Psoas muscle (tissue), 8 donors: ENCODE results near the gene R3HCC1L. TPM values are rescaled to one million over a fixed set of nuclear protein-coding genes. Genes with fewer than 3 reads are reported as not detected.

Source experiments
- ATAC-seq, 4 donors: fragments of 200-7000 bp; cut with Tn5 transposase; one replicate each; pipeline ENCODE4 v1.9.1; 2020; ENCODE audit warnings: moderate library complexity in 3 of 4, mild to moderate bottlenecking in 2 of 4
- DNase-seq, 2 donors: peaks; one replicate each; pipeline ENCODE4 v3.0.0-alpha.2; 2020
- H3K27ac ChIP-seq: fragments of 200-600 bp; one replicate; pipeline ENCODE4 v1.8.0; 2022
- H3K27me3 ChIP-seq, 3 donors: fragments of 200-600 bp in 1 of 3; one replicate each; pipeline versions ENCODE4 v1.6.1 to v1.8.0; 2013 to 2022; ENCODE audit warnings: low read length in 2 of 3, mild to moderate bottlenecking in 2 of 3, moderate library complexity in 1 of 3; ENCODE audit not compliant: insufficient read depth in 3 of 3
- H3K36me3 ChIP-seq, 2 donors: fragments of 200-600 bp in 1 of 2; one replicate each; pipeline versions ENCODE4 v1.6.1 to v1.8.0; 2013 to 2022; ENCODE audit warnings: low read depth in 1 of 2, mild to moderate bottlenecking in 1 of 2, moderate library complexity in 1 of 2; ENCODE audit not compliant: insufficient read depth in 1 of 2
- H3K4me1 ChIP-seq: fragments of 200-600 bp; one replicate; pipeline ENCODE4 v1.8.0; 2022
- H3K4me3 ChIP-seq: fragments of 200-600 bp; one replicate; pipeline ENCODE4 v1.8.0; 2022; ENCODE audit warnings: mild to moderate bottlenecking
- H3K9me3 ChIP-seq: fragments of 200-600 bp; one replicate; pipeline ENCODE4 v1.8.0; 2022
- CTCF ChIP-seq: fragments of 200-600 bp; IDR thresholded peaks from one replicate; pipeline ENCODE4 v1.8.0; 2022; ENCODE audit warnings: antibody characterized with exemption
- WGBS, 3 donors: extraction: QIAGEN DNeasy Blood & Tissue Kit; methylation state at CpG; one replicate each; pipeline versions ENCODE4 v1.1.6 to v1.1.7; 2013; 5-methylcytosine and 5-hydroxymethylcytosine counted together
- intact Hi-C, 2 donors: fragments of 100-400 bp; cut with DNase I; formaldehyde crosslinking; loops; one replicate each; pipeline versions ENCODE4 v1.11.0 to v1.14.2; 2022
- polyA plus RNA-seq, 3 donors: library from polyadenylated mRNA; stranded (reverse); fragments of 200-250 nt; gene quantifications; one replicate each; pipeline ENCODE4 v1.2.3, GENCODE V29; 2013
- total RNA-seq, 4 donors: library from RNA; stranded (reverse); fragmentation: NEBNext Ultra II Directional in 2 of 4; extraction: Animal tissue kit (Norgen Biotek cat#: 25700) in 2 of 4; gene quantifications; one replicate each; pipeline versions ENCODE4 v1.2.1 to v1.2.4, GENCODE V29; 2021 to 2023
- donor health status: healthy with polysubstance abuse.
- donor health status: DM: no; HTN: no; CAD: no; lungs with moderate emphysema.
- donor health status: Bipolar disorder and iron deficiency.
- donor health status: healthy.
- donor health status: DM: yes; HTN: yes; CAD: no.
- donor health status: DM: no; HTN: no; CAD: no.
- donor health status: DM: no; HTN: no; CAD: no.
- donor health status: DM: yes; HTN: yes; CAD: no.

Gene R3HCC1L
- total and polyA plus RNA-seq, 7 donors = 5.2 to 18.3 (median 6.2) TPM

DNA sequence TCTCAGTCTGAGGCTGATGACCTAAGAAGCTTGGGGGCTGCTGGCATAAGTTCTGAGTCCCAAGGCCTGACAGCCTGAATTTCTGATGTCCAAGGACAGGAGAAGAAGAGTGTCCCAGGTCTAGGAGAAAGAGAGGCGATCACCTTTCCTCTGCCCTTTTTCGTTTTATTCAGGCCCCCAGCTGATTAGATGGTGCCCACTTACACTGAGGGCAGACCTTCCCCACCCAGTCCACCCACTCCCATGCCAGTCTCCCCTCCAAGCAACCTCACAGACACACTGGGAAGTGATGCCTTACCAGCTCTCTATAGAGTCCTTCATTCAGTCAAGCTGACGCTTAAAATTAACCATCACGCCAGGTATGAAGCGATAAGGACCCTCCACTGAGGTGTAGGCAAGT lies 152.9 kb downstream of the R3HCC1L start:
- no peaks in the 10 kb centered on the region for H3K36me3 ChIP-seq
- no peaks in the 10 kb centered on the region for H3K4me1 ChIP-seq
- no peaks in the 10 kb centered on the region for H3K27me3 ChIP-seq
- WGBS, 3 donors = 96 to 99% (median 97%) methylated on average over 5 of the region's 5 CpGs
- intact Hi-C loops = no loop called here
- no peak for TF ChIP-seq CTCF
- DNase-seq (no peak), ATAC-seq (no peak)
- no peak overlapping the region for H3K27ac ChIP-seq
- H3K4me3 ChIP-seq = no peak overlapping the region
- H3K9me3 ChIP-seq = no peaks in the 10 kb centered on the region

- intact Hi-C loops = no loop called here
- Histone ChIP-seq H3K36me3 (no peaks in the 10 kb centered on the region), H3K27me3 (no peaks in the 10 kb centered on the region), H3K4me3 (no peak overlapping the region), H3K27ac (no peak overlapping the region), H3K9me3 (no peaks in the 10 kb centered on the region), H3K4me1 (peaks cover 3% of the 10 kb centered on the region)
- WGBS, 3 donors = 92 to 94% (median 93%) methylated on average over 10 of the region's 10 CpGs
- DNase-seq = no peak
- no peak for TF ChIP-seq CTCF
- ATAC-seq = no peak
Observed at GRCh38 chr10:98289802-98290209, 155.3 kb downstream of the R3HCC1L start.

DNA sequence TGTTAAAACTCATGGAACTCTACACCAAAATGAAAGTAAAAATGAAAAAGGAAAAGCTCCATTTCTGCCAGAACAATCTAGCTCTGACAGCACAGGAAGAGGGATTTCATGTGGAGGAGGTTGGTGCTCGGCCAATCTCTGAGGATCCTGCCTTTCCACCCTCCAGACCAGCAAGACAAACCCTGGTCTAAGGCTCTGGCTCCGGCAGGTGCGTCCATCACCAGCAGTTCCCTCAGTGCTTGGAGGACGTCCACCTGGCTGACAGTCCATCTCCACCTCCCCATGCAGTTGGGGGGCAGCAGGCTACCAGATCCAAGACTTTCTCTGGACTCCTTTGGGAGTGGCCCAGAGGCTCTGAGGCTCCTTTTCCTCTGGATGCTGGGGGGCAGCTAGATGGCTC lies 158.5 kb downstream of the R3HCC1L start:
- ATAC-seq (no peak), DNase-seq (no peak)
- H3K4me1 ChIP-seq = peaks cover 6% of the 10 kb centered on the region
- no peaks in the 10 kb centered on the region for H3K27me3 ChIP-seq
- intact Hi-C loops = no loop called here
- H3K36me3 ChIP-seq = no peaks in the 10 kb centered on the region
- no peak overlapping the region for H3K4me3 ChIP-seq
- no peaks in the 10 kb centered on the region for H3K9me3 ChIP-seq
- TF ChIP-seq CTCF = no peak
- H3K27ac ChIP-seq = no peak overlapping the region
- 31 to 66% (median 54%) methylated on average over 4 of the region's 4 CpGs for WGBS, 3 donors

GRCh38 chr10:98293550-98294269 lies 159.3 kb downstream of the R3HCC1L start:
- H3K4me3 ChIP-seq = no peak overlapping the region
- TF ChIP-seq CTCF = no peak
- intact Hi-C loops = no loop called here
- no peak overlapping the region for H3K27ac ChIP-seq
- WGBS, 3 donors = 23 to 35% (median 29%) methylated on average over 8 of the region's 8 CpGs
- H3K9me3 ChIP-seq = no peaks in the 10 kb centered on the region
- H3K27me3 ChIP-seq = no peaks in the 10 kb centered on the region
- H3K36me3 ChIP-seq = no peaks in the 10 kb centered on the region
- ATAC-seq (peak in 3 of 4 donors; percentile 32 to 51 (median 42)), DNase-seq (peak in 1 of 2 donors; percentile 69)
- peaks cover 6% of the 10 kb centered on the region for H3K4me1 ChIP-seq

GRCh38 chr10:98294270-98294627 lies 159.8 kb downstream of the R3HCC1L start:
- H3K27me3 ChIP-seq = no peaks in the 10 kb centered on the region
- no peaks in the 10 kb centered on the region for H3K36me3 ChIP-seq
- H3K4me1 ChIP-seq = peaks cover 6% of the 10 kb centered on the region
- no peaks in the 10 kb centered on the region for H3K9me3 ChIP-seq
- TF ChIP-seq CTCF = no peak
- ATAC-seq = no peak
- H3K4me3 ChIP-seq = no peak overlapping the region
- DNase-seq = no peak
- no peak overlapping the region for H3K27ac ChIP-seq
- WGBS, 3 donors = 36 to 53% (median 48%) methylated on average over 3 of the region's 3 CpGs
- intact Hi-C loops = no loop called here
